Measurements from ENCODE around the gene ALDH16A1.
A peak's percentile ranks its signal among the peaks of the same experiment; 100 is the strongest.
"Not testable (repeated sequence)": the region's sequence is repeated elsewhere in the genome, so short reads cannot be mapped to it uniquely, and the experiment has no call there.

Gene ALDH16A1

DNA sequence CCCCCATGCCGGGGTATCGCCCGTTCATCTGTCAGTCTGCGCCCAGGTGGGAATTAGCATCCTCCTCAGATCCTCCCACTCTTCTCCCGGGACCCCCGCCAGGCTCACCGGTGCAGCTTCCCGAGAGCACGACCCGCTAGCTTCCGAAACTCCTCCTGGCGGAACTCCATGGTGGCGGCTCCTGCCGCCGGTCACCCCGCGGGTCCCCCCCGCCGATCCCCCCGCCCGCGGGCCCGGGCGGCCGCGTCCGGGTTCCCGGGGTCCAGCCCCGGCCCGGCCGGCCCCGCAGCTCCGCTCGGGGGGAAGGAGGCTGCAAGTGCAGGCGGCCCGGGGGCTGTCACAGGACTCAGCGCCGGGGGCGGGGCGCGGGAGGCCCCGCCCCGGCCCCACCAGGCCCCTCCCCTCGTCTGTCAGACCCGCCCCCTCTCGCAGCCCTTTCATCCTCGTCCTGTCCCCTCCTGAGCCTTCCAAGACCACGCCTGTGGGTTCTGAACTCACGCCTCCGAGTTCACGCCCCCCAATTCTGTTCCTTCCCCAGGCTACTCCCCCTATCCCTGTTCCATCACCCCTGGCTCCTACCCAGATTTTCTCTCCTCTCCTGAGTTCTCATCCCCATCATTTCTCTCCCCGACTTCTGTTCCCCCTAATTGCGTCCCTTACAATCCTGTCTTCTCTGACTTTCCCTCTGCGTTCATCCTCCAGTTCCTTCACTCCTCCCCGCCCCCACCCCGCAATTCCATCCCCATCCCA lies 11.6 kb upstream of the ALDH16A1 start, which contains the start of gene SLC17A7:
TSS of gene SLC17A7 (minus strand) at position 318 of the 750 bp plus-strand sequence. CDS start at position 170, 148 bp downstream.
- peak; percentile 49 for DNase-seq

DNA sequence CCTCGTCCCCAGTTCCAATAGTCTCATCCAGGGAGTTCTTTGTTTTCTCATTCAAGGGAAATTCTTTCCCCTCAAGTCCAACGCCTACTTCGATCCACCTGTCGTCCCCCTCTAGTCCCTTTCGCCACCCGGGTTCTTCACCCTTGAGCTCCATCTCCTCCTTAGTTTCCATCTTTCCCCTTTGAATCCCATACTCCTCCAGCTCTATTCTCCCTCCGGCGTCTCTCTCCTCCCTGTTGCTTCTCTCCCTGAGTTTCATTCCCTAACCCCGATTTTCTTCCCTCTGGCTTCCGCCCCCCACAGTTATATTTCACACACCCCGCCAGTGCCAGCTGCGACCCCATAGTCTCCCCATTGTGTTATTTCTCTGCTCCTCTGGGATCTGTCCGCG lies 11.1 kb upstream of the ALDH16A1 start:
- no peak for DNase-seq

DNA sequence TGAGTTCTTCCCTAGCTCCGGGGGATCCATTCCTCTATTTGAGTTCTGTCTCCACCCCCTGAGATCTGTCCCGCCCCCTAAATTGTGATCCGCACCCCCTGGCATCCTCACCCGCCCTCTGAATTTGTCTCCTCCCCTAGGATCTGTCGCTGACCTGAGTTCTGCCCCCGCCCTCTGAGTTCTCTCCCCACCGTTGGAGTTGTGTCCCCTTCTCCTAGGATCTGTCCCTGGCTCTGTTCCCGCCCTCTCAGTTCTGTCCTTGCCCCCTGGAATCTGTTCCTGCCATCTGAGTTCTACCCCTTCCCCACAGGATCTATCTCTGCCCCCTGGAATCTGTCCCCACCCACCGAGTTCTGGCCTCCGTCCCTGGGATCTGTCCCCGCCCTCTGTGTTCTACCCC lies 10.7 kb upstream of the ALDH16A1 start:
- DNase-seq: peak; percentile 32

DNA sequence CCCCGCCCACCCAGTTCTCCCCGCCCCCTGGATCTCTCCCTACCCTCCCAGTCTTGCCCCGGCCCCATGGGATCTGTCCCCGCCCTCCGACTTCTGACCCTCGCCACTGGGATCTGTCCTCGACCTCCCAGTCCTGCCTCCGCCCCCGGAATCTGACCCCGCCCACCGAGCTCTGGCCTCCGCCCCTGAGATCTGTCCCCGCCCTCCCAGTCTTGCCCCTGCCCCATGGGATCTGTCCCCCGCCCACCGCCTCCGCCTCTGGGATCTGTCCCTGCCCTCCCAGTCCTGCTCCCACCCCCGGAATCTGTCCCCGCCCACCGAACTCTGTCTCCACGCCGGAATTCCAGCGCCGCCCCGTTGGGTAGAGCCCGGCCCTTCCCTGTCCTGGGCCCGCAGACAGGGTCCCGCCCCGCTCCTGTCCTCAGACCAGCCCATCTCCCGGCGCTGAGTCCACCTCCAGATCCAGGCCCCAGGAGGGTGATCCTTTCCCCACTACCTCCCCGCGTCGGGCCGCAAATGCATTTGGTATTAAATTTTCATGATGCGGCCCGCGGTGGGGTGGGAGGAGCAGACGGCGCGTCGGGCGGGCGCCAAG lies 10.2 kb upstream of the ALDH16A1 start:
- DNase-seq: peak; percentile 59

DNA sequence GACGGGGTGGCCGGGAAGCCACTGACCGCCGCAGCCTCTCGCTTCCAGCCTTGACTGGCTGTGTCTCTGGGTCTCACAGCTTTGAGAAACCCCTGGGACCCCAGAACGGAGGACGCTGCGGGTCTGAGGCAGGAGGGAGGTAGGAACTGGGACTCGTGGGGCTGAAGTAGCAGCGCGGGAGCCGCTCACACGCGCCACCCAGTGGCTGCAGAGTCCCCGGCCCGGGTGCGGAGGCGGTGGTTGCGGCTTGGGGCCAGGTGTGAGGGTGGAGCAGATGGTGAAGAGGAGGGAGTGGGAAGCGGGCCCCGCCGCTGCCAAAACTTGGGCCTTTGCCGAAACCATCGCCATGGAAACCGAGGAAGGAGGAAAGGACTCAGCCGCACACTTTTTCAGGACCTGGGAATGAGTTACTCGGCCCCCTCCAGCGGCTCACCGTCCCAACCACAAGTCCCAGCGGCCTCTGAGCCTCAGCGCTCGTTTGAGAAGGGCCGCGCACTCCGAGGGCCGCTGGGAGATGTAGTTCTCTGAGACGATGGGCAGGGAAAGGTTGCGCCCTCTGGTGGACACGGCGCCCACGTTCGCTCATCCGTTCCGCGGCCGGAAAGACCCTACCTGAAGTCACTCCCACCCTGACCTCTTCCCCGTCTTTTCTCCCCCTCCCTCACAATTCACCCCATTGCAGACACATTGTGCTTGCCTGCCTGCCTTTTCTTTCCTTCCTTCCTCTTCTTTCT lies 9.5 kb upstream of the ALDH16A1 start:
- peak; percentile 94 for DNase-seq

DNA sequence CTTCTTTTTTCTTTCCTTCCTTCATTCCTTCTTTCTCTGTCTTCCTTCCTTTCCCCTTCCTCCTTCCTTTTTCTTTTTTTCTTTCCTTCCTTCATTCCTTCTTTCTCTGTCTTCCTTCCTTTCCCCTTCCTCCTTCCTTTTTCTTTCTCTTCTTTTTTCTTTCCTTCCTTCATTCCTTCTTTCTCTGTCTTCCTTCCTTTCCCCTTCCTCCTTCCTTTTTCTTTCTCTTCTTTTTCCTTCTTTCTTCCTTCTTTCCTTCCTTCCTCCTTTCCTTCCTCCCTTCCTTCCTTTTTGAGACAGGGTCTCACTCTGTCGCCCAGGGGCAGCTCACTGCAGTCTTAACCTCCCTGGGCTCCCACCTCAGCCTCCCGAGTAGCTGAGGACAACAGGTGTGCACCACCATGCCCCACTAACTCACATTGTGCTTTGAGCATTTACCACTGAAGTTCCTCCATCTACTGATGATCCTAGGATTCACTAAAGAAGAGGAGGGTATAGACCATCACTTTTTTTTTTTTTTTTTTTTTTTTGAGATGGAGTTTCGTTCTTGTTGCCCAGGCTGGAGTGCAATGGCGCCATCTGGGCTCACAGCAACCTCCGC lies 8.8 kb upstream of the ALDH16A1 start:
- not testable (repeated sequence) for DNase-seq

DNA sequence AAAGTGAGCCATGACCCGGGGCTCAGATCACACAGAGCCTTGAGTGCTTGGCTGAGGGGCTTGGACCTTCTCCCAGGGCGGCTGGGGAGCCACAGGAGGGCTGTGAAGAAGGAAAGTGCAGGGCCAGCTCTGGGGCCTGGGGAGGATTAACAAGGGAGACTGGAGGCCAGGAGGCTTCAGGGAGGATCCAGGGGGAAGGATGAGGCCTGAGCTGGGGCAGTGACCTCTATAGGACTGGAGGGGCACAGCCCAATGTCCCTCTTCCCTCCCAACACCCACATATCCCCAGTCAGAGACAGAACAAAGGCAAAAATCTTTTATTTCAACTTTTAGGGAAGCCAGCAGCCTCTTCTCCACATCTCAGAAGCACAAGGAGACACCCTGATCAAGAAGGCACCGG lies 7.0 kb upstream of the ALDH16A1 start:
- DNase-seq: no peak

DNA sequence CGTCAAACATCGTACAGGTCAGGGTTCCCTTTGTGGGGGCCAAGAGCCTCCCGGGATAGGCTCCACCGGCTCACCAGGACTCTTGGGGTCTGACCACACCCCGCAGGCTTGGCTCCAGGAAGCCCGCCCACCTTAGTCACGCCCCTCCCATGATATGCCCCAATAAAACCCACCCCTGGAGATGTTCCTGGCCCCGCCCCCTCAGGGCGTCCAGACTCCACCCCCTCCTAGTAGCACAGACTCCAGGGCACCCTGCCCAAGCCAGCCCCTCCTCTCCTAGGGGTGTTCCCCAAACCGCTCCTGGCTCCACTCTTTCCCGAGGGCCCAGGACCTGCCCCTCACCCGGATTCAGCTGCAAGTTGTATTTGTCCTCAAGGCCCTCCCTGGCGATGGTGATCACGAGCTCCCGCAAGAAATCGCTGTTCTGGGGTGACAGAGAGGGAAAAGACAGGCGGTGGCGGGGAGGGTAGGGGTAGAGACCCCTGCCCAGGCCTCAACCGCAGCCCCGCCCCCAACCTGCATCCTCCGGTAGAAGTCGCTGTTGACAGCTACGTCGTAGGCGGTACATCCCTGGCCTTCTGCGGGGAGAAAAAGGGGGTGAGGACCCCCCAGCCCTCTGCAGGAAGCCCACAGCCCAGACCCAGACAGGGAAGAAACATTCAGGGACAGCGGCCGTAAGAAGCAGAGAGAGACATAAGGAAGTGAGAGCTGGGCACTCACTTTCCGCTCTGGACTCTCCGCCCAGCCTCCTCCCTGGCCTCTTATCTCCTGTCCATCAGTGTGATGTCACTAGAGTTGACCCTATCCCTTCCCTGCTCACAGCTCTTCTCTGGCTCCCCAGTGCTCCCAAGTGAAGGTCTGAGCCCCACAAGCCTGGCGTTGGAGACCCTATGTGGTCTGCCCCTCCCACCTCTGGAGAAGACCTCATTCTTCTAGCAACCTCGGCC lies 5.3 kb upstream of the ALDH16A1 start:
- DNase-seq: no peak

DNA sequence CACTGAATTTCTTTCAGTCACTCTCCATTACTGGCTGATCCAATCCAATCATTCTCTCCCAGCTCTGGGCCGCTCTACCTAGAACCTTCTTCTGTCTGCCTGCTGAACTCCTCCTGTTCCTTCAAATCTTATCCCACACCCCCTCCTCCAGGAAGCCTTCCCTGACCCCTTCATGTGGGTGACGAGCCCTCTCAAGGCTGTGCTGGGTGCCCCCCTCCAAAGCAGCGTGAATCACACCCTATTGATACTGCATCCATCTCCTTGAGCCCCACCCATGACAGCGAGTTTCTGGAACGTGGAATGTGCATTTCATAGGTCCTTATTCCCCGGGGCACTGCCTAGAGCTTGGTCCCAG lies 4.6 kb upstream of the ALDH16A1 start:
- DNase-seq: no peak

DNA sequence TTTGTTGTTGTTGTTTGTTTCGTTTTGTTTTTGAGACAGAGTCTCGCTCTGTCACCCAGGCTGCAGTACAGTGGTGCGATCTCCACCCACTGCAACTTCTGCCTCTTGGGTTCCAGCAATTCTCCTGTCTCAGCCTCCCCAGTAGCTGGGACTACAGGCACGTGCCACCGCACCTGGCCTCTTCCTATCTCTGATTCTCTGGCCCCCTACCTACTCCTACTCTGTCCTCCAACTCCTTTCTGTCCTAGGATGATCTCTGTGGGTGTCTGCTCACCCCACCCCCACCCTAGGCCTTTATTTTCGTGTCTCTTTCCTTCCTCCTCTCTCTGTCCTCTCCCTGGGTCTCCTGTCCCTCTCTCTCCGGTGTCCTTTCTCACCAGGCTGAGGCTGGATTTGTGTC lies 2.6 kb upstream of the ALDH16A1 start:
- DNase-seq: no peak

DNA sequence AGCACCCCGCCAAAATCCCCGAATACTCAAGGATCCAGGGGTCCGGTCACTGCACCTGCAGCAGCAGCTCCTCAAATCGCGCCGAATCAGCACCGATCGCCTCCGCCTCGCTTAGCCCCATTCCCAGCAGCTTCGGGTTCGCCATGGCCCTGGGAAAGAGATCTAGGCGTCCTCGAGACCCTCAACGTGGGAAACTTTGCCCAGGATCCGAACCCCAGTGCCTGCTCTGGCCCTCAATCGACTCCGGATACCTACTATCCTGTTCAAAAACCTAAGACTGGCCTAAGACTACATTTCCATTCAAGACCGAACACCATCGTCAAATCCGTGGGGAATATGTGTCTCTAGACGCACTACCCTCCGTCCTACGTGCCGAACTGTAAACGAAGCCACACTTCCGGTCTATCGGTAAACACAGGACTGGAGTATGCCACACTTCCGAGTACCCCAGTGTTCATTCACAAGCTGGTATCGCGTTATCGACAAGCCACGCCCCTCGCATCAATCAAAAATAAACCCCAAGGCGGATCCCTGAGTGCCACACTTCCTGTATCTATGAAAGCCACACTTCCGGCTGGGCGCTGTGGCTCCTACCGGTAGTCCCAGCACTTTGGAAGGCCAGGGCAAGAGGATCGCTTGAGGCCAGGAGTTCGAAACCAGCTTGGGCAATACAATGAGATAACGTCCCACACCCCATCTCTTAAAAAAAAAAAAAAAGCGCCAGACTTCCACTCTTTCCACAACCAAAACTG lies 1.4 kb upstream of the ALDH16A1 start, which contains the start of gene PIH1D1:
TSS of gene PIH1D1 (minus strand) at position 385 of the 752 bp plus-strand sequence. CDS start at position 145, 240 bp downstream.
- peak; percentile 94 for DNase-seq

DNA sequence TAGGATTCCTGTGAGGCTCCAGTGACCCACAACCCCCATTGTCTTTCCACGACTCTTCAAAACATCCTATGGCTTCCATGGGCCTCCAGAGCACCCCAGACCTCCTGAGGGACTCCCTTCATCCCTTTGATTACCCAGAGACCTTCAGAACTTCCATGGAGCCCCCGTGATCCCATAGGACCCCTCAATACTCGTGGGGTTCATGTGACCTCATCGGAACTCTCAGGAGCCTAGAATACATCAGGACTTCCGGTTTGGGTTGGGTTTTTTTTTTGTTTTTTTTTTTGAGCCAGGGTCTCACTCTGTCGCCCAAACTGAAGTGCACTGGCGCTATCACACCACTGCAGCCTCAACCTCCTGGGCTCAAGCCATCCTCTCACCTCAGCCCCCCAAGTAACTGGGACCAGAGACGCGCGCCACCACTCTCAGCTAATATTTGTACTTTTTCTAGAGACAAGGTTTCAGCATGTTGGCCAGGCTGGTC lies 774 bp downstream of the ALDH16A1 start:
- no peak for DNase-seq

DNA sequence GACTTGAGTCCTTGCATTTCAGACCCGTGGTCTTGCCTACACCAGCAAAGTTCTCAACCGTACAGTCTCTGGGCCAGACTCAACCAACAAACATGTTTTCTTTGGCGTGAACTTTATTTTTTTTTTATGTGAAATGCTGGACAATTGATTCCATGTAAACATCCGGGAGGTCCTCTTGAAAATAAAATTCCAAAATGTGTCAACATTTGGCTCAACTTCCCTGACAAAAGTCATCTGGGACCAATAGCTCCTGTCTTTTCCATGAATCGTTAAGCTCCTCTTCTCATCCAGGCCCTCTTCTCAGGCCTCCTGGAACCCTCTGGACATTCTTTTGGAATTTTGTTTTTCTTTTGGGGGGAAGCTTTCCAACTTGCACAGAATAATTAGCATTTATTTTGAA lies 2.7 kb downstream of the ALDH16A1 start:
- DNase-seq: no peak

DNA sequence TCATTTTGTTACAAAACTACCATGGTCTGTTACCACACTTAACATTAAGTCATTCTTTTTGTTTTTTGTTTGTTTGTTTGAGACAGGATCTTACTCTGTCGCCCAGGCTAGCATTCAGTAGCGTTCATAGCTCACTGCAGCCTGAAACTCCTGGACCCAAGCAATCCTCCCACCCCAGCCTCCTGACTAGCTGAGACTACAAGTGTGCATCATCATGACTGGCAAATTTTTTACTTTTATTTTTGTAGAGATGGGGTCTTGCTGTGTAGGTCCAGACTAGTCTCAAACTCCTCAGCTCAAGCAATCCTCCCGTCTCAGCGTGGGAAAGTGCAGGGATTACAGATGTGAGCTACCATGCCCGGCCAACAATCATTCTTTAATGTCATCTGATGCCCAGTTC lies 3.3 kb downstream of the ALDH16A1 start:
- no peak for DNase-seq

DNA sequence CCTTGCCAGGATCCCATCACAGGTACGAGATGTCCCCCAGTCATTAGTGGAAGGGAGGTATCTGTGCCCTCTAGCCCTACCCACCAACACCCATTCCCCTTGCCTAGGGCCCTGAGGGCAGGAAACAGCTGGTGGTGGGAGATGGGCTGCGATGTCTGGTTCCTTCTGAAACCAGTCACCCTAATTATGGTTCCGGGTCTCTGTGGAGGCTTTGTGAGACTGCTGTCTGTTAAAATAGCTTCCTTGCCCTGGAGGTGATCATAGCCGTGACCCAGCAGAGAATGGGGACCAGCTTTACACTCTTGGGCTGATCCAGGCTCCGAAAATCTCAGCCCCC lies 5.5 kb downstream of the ALDH16A1 start:
- no peak for DNase-seq

DNA sequence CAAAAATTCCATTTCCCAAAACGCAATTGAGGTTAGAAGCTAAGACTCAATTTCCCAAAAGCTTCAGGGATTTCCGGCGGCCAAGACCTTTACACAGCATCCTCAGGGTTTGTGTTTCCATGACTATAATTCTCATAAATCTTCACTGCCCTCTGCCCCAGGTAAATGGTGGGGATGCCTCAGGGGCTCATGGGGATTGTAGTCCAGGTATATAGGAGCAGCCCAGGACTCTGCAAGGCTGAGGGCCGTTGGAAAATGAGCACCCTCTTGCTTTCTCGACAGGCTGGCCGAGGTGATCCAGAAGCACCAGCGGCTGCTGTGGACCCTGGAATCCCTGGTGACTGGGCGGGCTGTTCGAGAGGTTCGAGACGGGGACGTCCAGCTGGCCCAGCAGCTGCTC lies 6.4 kb downstream of the ALDH16A1 start:
- no peak for DNase-seq

DNA sequence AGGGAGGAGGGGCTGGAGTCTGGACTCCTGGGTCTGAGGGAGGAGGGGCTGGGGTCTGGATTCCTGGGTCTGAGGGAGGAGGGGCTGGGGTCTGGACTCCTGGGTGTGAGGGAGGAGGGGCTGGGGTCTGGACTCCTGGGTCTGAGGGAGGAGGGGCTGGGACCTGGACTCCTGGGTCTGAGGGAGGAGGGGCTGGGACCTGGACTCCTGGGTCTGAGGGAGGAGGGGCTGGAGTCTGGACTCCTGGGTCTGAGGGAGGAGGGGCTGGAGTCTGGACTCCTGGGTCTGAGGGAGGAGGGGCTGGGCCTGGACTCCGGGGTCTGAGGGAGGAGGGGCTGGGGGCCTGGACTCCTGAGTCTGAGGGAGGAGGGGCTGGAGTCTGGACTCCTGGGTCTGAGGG lies 8.1 kb downstream of the ALDH16A1 start:
- DNase-seq: not testable (repeated sequence)

DNA sequence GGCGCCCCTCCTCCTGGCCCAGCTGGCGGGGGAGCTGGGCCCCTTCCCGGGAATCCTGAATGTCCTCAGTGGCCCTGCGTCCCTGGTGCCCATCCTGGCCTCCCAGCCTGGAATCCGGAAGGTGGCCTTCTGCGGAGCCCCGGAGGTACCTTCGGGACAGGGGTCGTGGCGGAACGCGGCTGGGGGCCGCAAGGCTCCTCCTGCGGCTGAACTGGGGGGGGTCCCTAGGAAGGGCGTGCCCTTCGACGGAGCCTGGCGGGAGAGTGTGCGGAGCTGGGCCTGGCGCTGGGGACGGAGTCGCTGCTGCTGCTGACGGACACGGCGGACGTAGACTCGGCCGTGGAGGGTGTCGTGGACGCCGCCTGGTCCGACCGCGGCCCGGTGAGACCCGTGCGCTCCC lies 8.6 kb downstream of the ALDH16A1 start:
- DNase-seq: no peak

DNA sequence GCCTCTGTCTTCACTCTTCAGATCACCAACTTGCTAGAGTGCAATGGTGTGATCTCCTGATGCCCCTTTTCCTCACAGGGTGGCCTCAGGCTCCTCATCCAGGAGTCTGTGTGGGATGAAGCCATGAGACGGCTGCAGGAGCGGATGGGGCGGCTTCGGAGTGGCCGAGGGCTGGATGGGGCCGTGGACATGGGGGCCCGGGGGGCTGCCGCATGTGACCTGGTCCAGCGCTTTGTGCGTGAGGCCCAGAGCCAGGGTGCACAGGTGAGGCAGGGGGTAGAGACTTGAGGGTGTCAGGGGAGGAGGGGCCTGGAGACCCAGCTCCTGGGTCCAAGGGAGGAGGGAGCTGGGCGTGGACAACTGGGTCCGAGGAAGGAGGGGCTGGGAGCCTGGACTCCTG lies 9.5 kb downstream of the ALDH16A1 start:
- DNase-seq: no peak

DNA sequence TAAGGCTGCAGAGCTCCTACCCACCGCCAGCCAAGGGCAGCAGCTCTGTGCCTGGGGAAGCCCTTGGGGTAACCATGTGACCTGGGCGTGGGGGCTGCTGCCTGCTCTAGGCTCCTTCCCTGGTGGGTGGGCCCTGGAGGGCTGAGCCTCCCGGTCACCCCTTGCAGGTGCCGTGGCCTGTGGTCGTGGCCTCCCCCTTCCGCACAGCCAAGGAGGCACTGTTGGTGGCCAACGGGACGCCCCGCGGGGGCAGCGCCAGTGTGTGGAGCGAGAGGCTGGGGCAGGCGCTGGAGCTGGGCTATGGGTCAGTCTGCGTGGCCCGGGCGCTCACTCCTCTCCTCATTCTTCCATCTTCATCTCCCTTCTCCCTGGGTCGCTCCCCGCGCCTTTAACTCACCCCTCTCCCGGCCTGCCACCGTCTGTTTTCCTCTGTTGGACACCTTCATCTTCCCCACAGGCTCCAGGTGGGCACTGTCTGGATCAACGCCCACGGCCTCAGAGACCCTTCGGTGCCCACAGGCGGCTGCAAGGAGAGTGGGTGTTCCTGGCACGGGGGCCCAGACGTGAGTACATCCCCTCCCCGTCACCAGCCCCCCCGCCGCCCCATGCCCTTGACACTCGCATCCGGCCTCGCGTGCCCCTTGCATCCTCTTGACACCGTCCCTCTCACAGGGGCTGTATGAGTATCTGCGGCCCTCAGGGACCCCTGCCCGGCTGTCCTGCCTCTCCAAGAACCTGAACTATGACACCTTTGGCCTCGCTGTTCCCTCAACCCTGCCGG lies 11.1 kb downstream of the ALDH16A1 start:
- no peak for DNase-seq

DNA sequence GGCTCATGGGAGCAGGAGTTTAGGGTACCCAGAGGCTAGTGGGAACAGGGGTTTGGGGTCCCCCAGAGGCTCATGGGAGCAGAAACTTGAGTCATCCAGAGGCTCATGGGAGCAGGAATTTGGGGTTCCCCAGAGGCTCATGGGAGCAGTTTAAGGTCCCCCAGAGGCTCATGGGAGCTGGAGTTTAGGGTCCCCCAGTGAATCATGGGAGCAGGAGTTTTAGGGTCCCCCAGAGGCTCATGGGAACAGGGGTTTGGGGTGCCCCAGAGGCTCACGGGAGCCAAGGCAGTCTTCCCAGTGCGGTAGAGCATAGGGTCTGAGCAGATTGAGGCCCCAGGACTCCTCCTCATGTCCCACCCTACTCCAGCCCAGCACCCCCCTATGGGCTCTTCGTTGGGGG lies 12.3 kb downstream of the ALDH16A1 start:
- no peak for DNase-seq
